GM12874 (cell line): ENCODE results near the gene PDPK1.

Experiments used
- CTCF ChIP-seq: IDR thresholded peaks from 2 replicates; pipeline ENCODE4 v1.5.1; 2011; ENCODE audit warnings: low read depth, mild to moderate bottlenecking, control low read depth, low read length, moderate library complexity; ENCODE audit not compliant: insufficient read depth

Gene PDPK1

GRCh38 chr16:2537451-2538379 lies at the start of gene PDPK1:
Gene PDPK1, plus strand, starts transcription at chr16:2538021. Its CDS starts 92 bp downstream, at chr16:2538113.
- TF ChIP-seq CTCF, result no peak

- no peak for TF ChIP-seq CTCF
Observed at GRCh38 chr16:2489581-2489980, 48.2 kb upstream of the PDPK1 start.

DNA sequence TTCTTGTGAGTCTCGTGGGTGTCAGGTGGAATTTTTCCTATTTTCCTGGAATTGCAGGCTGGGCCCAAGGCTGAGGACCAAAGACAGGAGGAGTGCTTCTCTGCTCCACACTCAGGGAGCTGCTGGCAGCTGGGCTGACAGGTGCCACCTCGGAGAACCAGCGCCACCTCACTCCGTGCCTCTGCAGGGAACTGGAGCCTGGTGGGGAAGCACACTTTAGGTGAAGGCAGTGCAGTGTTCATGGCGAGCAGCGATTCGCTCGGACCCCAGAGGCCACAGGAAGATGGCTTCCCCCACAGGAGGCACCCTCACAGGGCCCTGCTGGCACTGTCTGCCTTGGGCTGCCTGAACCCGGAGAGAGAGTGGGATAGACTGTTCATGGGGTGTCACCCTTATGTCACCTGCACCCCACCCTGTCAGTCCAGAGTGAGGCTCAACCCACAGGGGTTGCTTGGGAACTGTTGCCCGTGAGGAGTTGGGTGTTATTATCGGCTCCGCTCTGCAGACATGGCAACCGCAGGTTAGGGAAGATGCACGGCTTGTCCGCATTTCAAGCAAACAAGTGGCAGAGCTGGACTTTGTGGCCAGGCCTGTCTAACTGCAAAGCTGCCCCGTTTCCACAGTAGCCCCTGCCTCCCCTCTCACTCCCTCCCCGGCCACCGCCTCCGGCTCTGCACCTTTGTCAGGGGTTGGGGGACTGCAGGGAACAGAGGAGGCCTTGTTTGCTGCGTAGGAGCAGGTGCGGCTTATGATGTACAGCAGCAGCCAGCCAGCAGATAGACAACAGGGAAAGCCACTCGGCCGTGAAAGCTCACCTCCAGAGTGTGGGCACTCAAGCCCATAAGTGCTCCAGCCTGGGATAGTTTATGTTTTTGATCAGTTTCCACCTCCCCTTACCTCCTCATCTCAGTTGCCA lies 47.4 kb upstream of the PDPK1 start:
- no peak for TF ChIP-seq CTCF

DNA sequence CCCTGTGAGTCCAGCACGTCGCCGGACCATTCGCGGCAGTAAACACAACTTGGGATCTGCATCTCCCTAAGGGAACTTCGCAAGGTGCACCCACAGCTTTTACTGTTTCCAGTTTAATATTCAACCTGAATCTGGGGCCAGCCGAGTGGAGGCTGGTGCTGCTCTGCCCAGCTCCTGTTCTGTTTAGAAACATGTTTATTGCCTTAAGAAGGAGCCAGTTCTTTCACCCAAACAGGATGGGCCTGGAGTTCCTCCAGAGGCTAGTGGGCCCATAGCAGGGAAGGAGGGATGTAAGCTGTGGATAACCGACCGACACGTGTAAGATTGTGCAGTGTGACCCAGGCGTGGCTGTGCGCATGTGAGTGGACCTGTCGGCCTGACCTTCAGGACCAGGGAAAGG lies 45.5 kb upstream of the PDPK1 start:
- TF ChIP-seq CTCF, result no peak

- no peak for TF ChIP-seq CTCF
Observed at GRCh38 chr16:2493605-2494004, 44.2 kb upstream of the PDPK1 start.

- TF ChIP-seq CTCF, result no peak
Observed at GRCh38 chr16:2494616-2495015, 43.2 kb upstream of the PDPK1 start.

DNA sequence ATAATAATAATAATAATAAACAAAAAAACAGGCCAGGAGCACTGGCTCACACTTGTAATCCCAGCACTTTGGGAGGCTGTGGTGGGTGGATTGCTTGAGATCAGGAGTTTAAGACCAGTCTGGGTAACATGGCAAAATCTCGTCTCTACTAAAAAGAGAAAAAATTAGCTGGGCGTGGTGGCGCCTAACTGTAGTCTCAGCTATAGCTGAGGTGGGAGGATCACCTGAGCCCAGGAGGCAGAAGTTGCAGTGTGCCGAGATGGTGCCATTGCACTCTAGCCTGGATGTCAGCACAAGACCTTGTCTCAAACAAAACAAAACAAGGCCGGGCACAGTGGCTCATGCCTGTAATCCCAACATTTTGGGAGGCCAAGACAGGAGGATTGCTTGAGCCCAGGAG lies 42.8 kb upstream of the PDPK1 start:
- no peak for TF ChIP-seq CTCF
